Vagina (tissue), 2 donors: ENCODE data around the gene DNAJB8.

ENCODE experiments used
- POLR2AphosphoS5 ChIP-seq, 2 donors: sonication (generic); formaldehyde crosslinking; IDR thresholded peaks; one replicate each; pipeline ENCODE4 v1.9.0; 2017; ENCODE audit warnings: antibody characterized with exemption in 2 of 2, mild to moderate bottlenecking in 2 of 2, low read depth in 1 of 2; ENCODE audit not compliant: insufficient read depth in 1 of 2
- TF ChIP-seq, protein P1 (sequence below), 3 experiments: fragments of 450-650 bp in 2 of 3; fragments of 200-600 bp in 1 of 3; sonication (generic) in 1 of 3; IDR thresholded peaks; one replicate each; pipeline ENCODE4 v1.5.1; 2017 to 2019; ENCODE audit warnings: antibody characterized with exemption in 3 of 3, mild to moderate bottlenecking in 2 of 3, moderate library complexity in 2 of 3

DNA sequence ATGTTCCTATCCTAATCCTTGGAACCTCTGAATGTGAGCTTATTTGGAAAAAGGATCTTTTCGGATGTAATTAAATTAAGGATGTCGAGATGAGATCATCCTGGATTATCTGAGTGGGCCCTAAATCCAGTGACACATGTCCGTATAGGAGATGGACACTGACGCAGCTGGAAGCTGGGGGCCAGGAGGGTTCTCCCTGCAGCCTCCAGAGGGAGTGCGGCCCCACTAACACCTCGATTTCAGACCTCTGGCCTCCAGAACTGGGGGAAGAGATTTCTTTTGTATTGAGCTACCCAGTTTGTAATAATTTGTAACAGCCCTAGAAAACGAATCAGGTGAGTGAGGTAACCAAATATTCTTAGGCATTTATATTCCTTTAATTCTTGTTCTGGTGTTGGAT, 2.5 kb downstream of the DNAJB8 start:
- TF ChIP-seq, protein P1, sequence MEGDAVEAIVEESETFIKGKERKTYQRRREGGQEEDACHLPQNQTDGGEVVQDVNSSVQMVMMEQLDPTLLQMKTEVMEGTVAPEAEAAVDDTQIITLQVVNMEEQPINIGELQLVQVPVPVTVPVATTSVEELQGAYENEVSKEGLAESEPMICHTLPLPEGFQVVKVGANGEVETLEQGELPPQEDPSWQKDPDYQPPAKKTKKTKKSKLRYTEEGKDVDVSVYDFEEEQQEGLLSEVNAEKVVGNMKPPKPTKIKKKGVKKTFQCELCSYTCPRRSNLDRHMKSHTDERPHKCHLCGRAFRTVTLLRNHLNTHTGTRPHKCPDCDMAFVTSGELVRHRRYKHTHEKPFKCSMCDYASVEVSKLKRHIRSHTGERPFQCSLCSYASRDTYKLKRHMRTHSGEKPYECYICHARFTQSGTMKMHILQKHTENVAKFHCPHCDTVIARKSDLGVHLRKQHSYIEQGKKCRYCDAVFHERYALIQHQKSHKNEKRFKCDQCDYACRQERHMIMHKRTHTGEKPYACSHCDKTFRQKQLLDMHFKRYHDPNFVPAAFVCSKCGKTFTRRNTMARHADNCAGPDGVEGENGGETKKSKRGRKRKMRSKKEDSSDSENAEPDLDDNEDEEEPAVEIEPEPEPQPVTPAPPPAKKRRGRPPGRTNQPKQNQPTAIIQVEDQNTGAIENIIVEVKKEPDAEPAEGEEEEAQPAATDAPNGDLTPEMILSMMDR (IDR thresholded peaks at IDR 0.05): no peak
- no peak for TF ChIP-seq POLR2AphosphoS5 (IDR thresholded peaks at IDR 0.05; ENCODE audit: insufficient read depth in 1 of 2, low read depth in 1 of 2)
